ENCODE data around the gene KRT12. TPM values are rescaled to one million over a fixed set of nuclear protein-coding genes. Genes with fewer than 3 reads are reported as not detected.
A peak's percentile ranks its signal among the peaks of the same experiment; 100 is the strongest.

Gene KRT12
- total and polyA plus RNA-seq, 2 of the 4 experiments (the other 2 are of a cell fraction) = not detected

DNA sequence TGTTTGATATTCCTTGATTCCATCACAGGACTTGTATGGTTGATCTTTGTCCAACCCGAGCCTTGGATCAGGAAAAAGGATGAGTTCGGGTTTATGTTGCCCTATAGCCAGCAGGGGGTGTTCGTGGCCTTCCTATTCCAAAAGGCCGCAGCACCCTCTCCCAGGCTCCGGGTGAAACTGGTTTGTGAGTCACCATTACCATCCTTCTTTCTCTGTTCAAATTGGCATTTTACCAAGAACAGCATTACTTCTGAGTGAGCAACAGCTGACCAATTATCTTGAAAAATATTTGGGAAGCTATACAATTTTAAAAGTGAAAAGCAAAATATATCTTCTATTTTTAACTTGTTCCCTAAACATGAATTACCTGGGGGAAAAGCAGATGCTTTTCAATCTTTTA lies 42.3 kb upstream of the KRT12 start:
- Histone ChIP-seq H3K18ac (ENCODE audit: low read depth, low read length) (peak overlapping the region; percentile 66; the same call in 1 of the 2 replicates), H3K4me2 (ENCODE audit: low read depth, low read length) (peak overlapping the region; percentile 16; the same call in 1 of the 2 replicates), H3K9ac (ENCODE audit: low read depth, low read length) (peak overlapping the region; percentile 40; the same call in 1 of the 2 replicates), H3K27ac (ENCODE audit: insufficient read depth, low read length) (no peak overlapping the region), H4K8ac (ENCODE audit: low read depth in 2 of 2, low read length in 2 of 2) (peak overlapping the region; percentile 81 to 92; a peak in 3 of 4 replicates), H4K20me1 (ENCODE audit: insufficient read depth, low read length) (no peaks in the 10 kb centered on the region), H3K36me3 (ENCODE audit: control insufficient read depth, insufficient read depth, low read length) (no peaks in the 10 kb centered on the region), H2BK5ac (ENCODE audit: low read depth, low read length, poor library complexity, severe bottlenecking) (peak overlapping the region; percentile 99), H2AK9ac (replicated peaks; ENCODE audit: low read depth, low read length, poor library complexity) (peak overlapping the region; percentile 61), H2AK5ac (ENCODE audit: low read depth, low read length) (peak overlapping the region; percentile 73), H2AFZ (replicated peaks; ENCODE audit: low read length, poor library complexity) (no peak overlapping the region), H3K27me3 (ENCODE audit: control insufficient read depth, insufficient read depth, low read length) (no peaks in the 10 kb centered on the region), H3K9me1 (ENCODE audit: insufficient read depth, low read length) (0 out of 2 replicates have a peak, but pooled peaks cover 8% of the 10 kb centered on the region), H3K79me1 (ENCODE audit: low read depth in 1 of 2, low read length in 2 of 2) (no peaks in the 10 kb centered on the region), H4K91ac (ENCODE audit: insufficient read depth, low read depth, low read length) (peak overlapping the region; percentile 93), H3K4me1 (ENCODE audit: control insufficient read depth, insufficient read depth, low read length) (peaks cover 10% of the 10 kb centered on the region), H3K9me3 (ENCODE audit: control insufficient read depth, insufficient read depth, low read length) (no peaks in the 10 kb centered on the region), H4K5ac (ENCODE audit: low read depth, low read length) (no peak overlapping the region; the same call in 1 of the 2 replicates), H2BK120ac (ENCODE audit: low read depth, low read length) (peak overlapping the region; percentile 92), H3K14ac (replicated peaks; ENCODE audit: low read depth, low read length) (0 out of 2 replicates have a peak overlapping the region, but pooled peaks have one; percentile 58), H3K4me3 (ENCODE audit: insufficient read depth, low read depth, low read length) (no peak overlapping the region), H2BK20ac (ENCODE audit: low read depth, low read length) (peak overlapping the region; percentile 96), H3K23ac (ENCODE audit: low read depth, low read length) (peak overlapping the region; percentile 54; the same call in 1 of the 2 replicates), H3K4ac (ENCODE audit: low read depth, low read length) (peak overlapping the region; percentile 93; the same call in 1 of the 2 replicates), H2BK15ac (ENCODE audit: low read depth, low read length) (peak overlapping the region; percentile 90; the same call in 2 of the 3 replicates), H3K56ac (ENCODE audit: extremely low read depth, insufficient read depth, low read length) (peak overlapping the region; percentile 79; the same call in 1 of the 2 replicates)
- peak; percentile 93 for ATAC-seq (ENCODE audit: low read depth)
- ChIA-PET POLR2A (ENCODE audit: unreplicated experiment) (interaction anchor here (2.3 kb wide), 1 partner anchor 151 kb away, joined by 12 read pairs; the partner anchor contains the start of gene KRTAP2-3), CTCF (interaction anchor here (1.0 to 2.9 kb wide), 6 partner anchors 170 to 640 kb away, joined by 3 to 8 read pairs (median 4); no protein-coding TSS in a partner anchor)
- in situ Hi-C loops (cut with MboI; ENCODE audit: low sequenced_read_pairs) = loop anchor here (5.0 to 10.0 kb wide), 4 partner anchors 105 to 753 kb away; no protein-coding TSS in a partner anchor
- peak; percentile 98 for DNase-seq
- intact Hi-C loops (cut with micrococcal nuclease) = loop anchor here (1.0 to 2.0 kb wide), 10 partner anchors 53 to 757 kb away; partner anchors contain the start of gene KRTAP2-3
- BruUV-seq (replicated peaks) = no TSS peak
- no CpG with 5 or more reads among the region's 5 CpGs for WGBS, 2 experiments (ENCODE audit: extremely low coverage in 2 of 2, insufficient read length in 1 of 2)
- dilution Hi-C loops (cut with HindIII; ENCODE audit: low sequenced_read_pairs, unreplicated experiment) = no loop called here
- TF ChIP-seq RCOR1 (IDR thresholded peaks at IDR 0.05; ENCODE audit: insufficient replicate concordance, low read length) = no peak
- peak; percentile 99 for TF ChIP-seq SMC3 (IDR thresholded peaks at IDR 0.05; ENCODE audit: low read depth, low read length)
- TF ChIP-seq MXI1 (IDR thresholded peaks at IDR 0.05; ENCODE audit: borderline replicate concordance, low read depth, low read length) = no peak
- TF ChIP-seq BHLHE40 (IDR thresholded peaks at IDR 0.05; ENCODE audit: low read depth, low read length) = no peak
- TF ChIP-seq CHD1 (IDR thresholded peaks at IDR 0.05; ENCODE audit: low read depth, low read length) = no peak
- no peak for TF ChIP-seq RFX5 (IDR thresholded peaks at IDR 0.05; ENCODE audit: low read depth, low read length)
- TF ChIP-seq MAFK (IDR thresholded peaks at IDR 0.05; ENCODE audit: low read depth, low read length) = no peak
- no peak for TF ChIP-seq ELK1 (IDR thresholded peaks at IDR 0.05; ENCODE audit: borderline replicate concordance, low read depth, low read length)
- TF ChIP-seq CEBPB (IDR thresholded peaks at IDR 0.05; ENCODE audit: low read depth, low read length) = peak; percentile 40; the same call in 1 of the 2 replicates
- TF ChIP-seq POLR2A (IDR thresholded peaks at IDR 0.05; ENCODE audit: low read depth, low read length) = 0 out of 2 replicates have a peak, but pooled peaks have one; percentile 53
- TF ChIP-seq MAZ (IDR thresholded peaks at IDR 0.05; ENCODE audit: borderline replicate concordance, low read depth, low read length) = peak; percentile 49; the same call in 1 of the 2 replicates
- peak; percentile 99 for TF ChIP-seq RAD21 (IDR thresholded peaks at IDR 0.05; ENCODE audit: low read length)
- TF ChIP-seq, protein P1, sequence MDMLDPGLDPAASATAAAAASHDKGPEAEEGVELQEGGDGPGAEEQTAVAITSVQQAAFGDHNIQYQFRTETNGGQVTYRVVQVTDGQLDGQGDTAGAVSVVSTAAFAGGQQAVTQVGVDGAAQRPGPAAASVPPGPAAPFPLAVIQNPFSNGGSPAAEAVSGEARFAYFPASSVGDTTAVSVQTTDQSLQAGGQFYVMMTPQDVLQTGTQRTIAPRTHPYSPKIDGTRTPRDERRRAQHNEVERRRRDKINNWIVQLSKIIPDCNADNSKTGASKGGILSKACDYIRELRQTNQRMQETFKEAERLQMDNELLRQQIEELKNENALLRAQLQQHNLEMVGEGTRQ (IDR thresholded peaks at IDR 0.05; ENCODE audit: low read depth, low read length) = peak; percentile 1; the same call in 1 of the 2 replicates
- TF ChIP-seq, protein P2, sequence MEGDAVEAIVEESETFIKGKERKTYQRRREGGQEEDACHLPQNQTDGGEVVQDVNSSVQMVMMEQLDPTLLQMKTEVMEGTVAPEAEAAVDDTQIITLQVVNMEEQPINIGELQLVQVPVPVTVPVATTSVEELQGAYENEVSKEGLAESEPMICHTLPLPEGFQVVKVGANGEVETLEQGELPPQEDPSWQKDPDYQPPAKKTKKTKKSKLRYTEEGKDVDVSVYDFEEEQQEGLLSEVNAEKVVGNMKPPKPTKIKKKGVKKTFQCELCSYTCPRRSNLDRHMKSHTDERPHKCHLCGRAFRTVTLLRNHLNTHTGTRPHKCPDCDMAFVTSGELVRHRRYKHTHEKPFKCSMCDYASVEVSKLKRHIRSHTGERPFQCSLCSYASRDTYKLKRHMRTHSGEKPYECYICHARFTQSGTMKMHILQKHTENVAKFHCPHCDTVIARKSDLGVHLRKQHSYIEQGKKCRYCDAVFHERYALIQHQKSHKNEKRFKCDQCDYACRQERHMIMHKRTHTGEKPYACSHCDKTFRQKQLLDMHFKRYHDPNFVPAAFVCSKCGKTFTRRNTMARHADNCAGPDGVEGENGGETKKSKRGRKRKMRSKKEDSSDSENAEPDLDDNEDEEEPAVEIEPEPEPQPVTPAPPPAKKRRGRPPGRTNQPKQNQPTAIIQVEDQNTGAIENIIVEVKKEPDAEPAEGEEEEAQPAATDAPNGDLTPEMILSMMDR (conservative IDR thresholded peaks at IDR 0.05; ENCODE audit: low read depth, low read length) = peak; percentile 96

Measured in IMR-90 (cell line).